HCT116 (cell line): ENCODE measurements around the gene CALHM2.

Experiments used
- ATF3 ChIP-seq: IDR thresholded peaks from 2 replicates; pipeline ENCODE4 v1.6.1; 2012
- CTCF ChIP-seq, 3 experiments: fragments of 200-600 bp in 1 of 3; sonication (generic) in 1 of 3; IDR thresholded peaks in 2 of 3; conservative IDR thresholded peaks in 1 of 3; 2 replicates each; pipeline ENCODE4 v1.5.1; 2012 to 2017; ENCODE audit warnings: low read depth in 2 of 3, low read length in 2 of 3, antibody characterized with exemption in 1 of 3, borderline replicate concordance in 1 of 3, control low read depth in 1 of 3, mild to moderate bottlenecking in 1 of 3, mixed read lengths in 1 of 3, mixed run types in 1 of 3, moderate library complexity in 1 of 3; ENCODE audit not compliant: insufficient read depth in 1 of 3
- EGR1 ChIP-seq: IDR thresholded peaks from 2 replicates; pipeline ENCODE4 v1.6.1; 2012; ENCODE audit warnings: low read depth
- EZH2 ChIP-seq: fragments of 200-600 bp; sonication (generic); IDR thresholded peaks from 2 replicates; pipeline ENCODE4 v1.6.1; 2017; ENCODE audit warnings: antibody characterized with exemption, mixed run types
- EZH2phosphoT487 ChIP-seq: fragments of 200-600 bp; IDR thresholded peaks from 2 replicates; pipeline ENCODE4 v1.6.1; 2018; ENCODE audit warnings: antibody characterized with exemption, borderline replicate concordance
- MAX ChIP-seq: IDR thresholded peaks from 2 replicates; pipeline ENCODE4 v1.6.1; 2012
- POLR2A ChIP-seq: IDR thresholded peaks from 2 replicates; pipeline ENCODE4 v1.7.0; 2011; ENCODE audit warnings: borderline replicate concordance; ENCODE audit not compliant: insufficient read depth, insufficient read length; ENCODE audit errors: extremely low read depth
- POLR2AphosphoS5 ChIP-seq: IDR thresholded peaks from 2 replicates; pipeline ENCODE4 v1.6.1; 2011; ENCODE audit warnings: mild to moderate bottlenecking, low read depth, low read length, moderate library complexity
- RAD21 ChIP-seq: IDR thresholded peaks from 2 replicates; pipeline ENCODE4 v1.6.1; 2012; ENCODE audit warnings: low read depth, mild to moderate bottlenecking
- SP1 ChIP-seq: IDR thresholded peaks from 2 replicates; pipeline ENCODE4 v1.6.1; 2012; ENCODE audit warnings: low read depth
- ZNF274 ChIP-seq: fragments of 200-500 bp; sonication (Bioruptor generic); IDR thresholded peaks from 2 replicates; pipeline ENCODE4 v1.6.1; 2014; ENCODE audit warnings: mild to moderate bottlenecking, low read depth, low read length, inconsistent platforms

GRCh38 chr10:103495321-103495720 lies 43.2 kb upstream of the CALHM2 start:
- TF ChIP-seq CTCF (IDR thresholded peaks at IDR 0.05 in 2 of 3, conservative IDR thresholded peaks at IDR 0.05 in 1 of 3; ENCODE audit: borderline replicate concordance in 1 of 3, insufficient read depth in 1 of 3, low read depth in 2 of 3, low read length in 2 of 3), result no peak
- TF ChIP-seq RAD21, result no peak
- TF ChIP-seq POLR2A, result no peak
- TF ChIP-seq EZH2, result no peak
- no peak for TF ChIP-seq POLR2AphosphoS5
- TF ChIP-seq MAX, result no peak
- no peak for TF ChIP-seq EGR1
- no peak for TF ChIP-seq SP1
- no peak for TF ChIP-seq EZH2phosphoT487
- no peak for TF ChIP-seq ZNF274
- no peak for TF ChIP-seq ATF3
